C1 segment of cervical spinal cord (tissue), 14 donors: Measurements from ENCODE around the gene SLC25A40.
A peak's percentile ranks its signal among the peaks of the same experiment; 100 is the strongest.
"Not testable (repeated sequence)": the region's sequence is repeated elsewhere in the genome, so short reads cannot be mapped to it uniquely, and the experiment has no call there.

Experiments
- DNase-seq, 14 donors: peaks; one replicate each; lab custom pipeline; 2025; lab: John Stamatoyannopoulos, UW

SLC25A40 gene

GRCh38 chr7:87872346-87872745 is 3.8 kb downstream of the SLC25A40 start:
- DNase-seq = no peak

- DNase-seq = no peak
Measured at GRCh38 chr7:87870471-87870870, 5.7 kb downstream of the SLC25A40 start.

GRCh38 chr7:87866533-87866932 is 9.6 kb downstream of the SLC25A40 start:
- not testable (repeated sequence) for DNase-seq

GRCh38 chr7:87866089-87866488 is 10.1 kb downstream of the SLC25A40 start:
- no peak for DNase-seq

- DNase-seq = no peak
Measured at GRCh38 chr7:87858417-87859100, 17.6 kb downstream of the SLC25A40 start.

GRCh38 chr7:87853237-87853864 is 22.8 kb downstream of the SLC25A40 start:
- DNase-seq = no peak

GRCh38 chr7:87852306-87852705 is 23.9 kb downstream of the SLC25A40 start:
- no peak for DNase-seq

GRCh38 chr7:87850836-87851593 is 25.1 kb downstream of the SLC25A40 start:
- DNase-seq = no peak

GRCh38 chr7:87837597-87837996 is 38.6 kb downstream of the SLC25A40 start:
- no peak for DNase-seq

GRCh38 chr7:87833130-87833529 is 43.0 kb downstream of the SLC25A40 start:
- no peak for DNase-seq

GRCh38 chr7:87831097-87831496 is 45.1 kb downstream of the SLC25A40 start:
- DNase-seq = no peak

- not testable (repeated sequence) for DNase-seq
Measured at GRCh38 chr7:87828383-87828782, 47.8 kb downstream of the SLC25A40 start.

GRCh38 chr7:87825369-87825768 is 50.8 kb downstream of the SLC25A40 start:
- DNase-seq = not testable (repeated sequence)

GRCh38 chr7:87822056-87822455 is 54.1 kb downstream of the SLC25A40 start:
- not testable (repeated sequence) for DNase-seq

- DNase-seq = no peak
Measured at GRCh38 chr7:87818336-87818735, 57.8 kb downstream of the SLC25A40 start.

- no peak for DNase-seq
Measured at GRCh38 chr7:87816389-87816788, 59.8 kb downstream of the SLC25A40 start.

- no peak for DNase-seq
Measured at GRCh38 chr7:87810726-87811125, 65.4 kb downstream of the SLC25A40 start.

- no peak for DNase-seq
Measured at GRCh38 chr7:87810130-87810529, 66.0 kb downstream of the SLC25A40 start.

- DNase-seq = no peak
Measured at GRCh38 chr7:87806150-87806549, 70.0 kb downstream of the SLC25A40 start.

GRCh38 chr7:87797798-87798403 is 78.3 kb downstream of the SLC25A40 start:
- peak in 1 of 14 donors; percentile 41 for DNase-seq

GRCh38 chr7:87797395-87797794 is 78.8 kb downstream of the SLC25A40 start:
- DNase-seq = no peak

- no peak for DNase-seq
Measured at GRCh38 chr7:87785368-87785995, 90.7 kb downstream of the SLC25A40 start.
